RWPE2 (cell line): ENCODE data around the gene MYO1H.

Source experiments
- ATAC-seq: fragments of 200-7000 bp; cut with Tn5 transposase; 3 replicates; pipeline ENCODE4 v1.9.1; 2021; ENCODE audit warnings: low read depth
- DNase-seq: peaks from one replicate; pipeline ENCODE4 v3.0.0-alpha.2; 2020; ENCODE audit warnings: low spot score
- H3K27ac ChIP-seq: fragments of 450-650 bp; 2 replicates; pipeline ENCODE4 v1.5.1; 2017; ENCODE audit warnings: mild to moderate bottlenecking; ENCODE audit not compliant: poor library complexity, severe bottlenecking
- H3K27me3 ChIP-seq: fragments of 250-450 bp; sonication (Bioruptor Pico); 2 replicates; pipeline ENCODE4 v1.5.1; 2021; ENCODE audit warnings: mild to moderate bottlenecking, moderate library complexity; ENCODE audit not compliant: insufficient read depth, poor library complexity, severe bottlenecking
- H3K36me3 ChIP-seq: fragments of 250-450 bp; sonication (Bioruptor Pico); 2 replicates; pipeline ENCODE4 v1.5.1; 2020; ENCODE audit warnings: low read depth, mild to moderate bottlenecking, moderate library complexity
- H3K4me1 ChIP-seq: fragments of 250-450 bp; sonication (Bioruptor Pico); 2 replicates; pipeline ENCODE4 v1.5.1; 2021; ENCODE audit warnings: mild to moderate bottlenecking, moderate library complexity; ENCODE audit not compliant: insufficient read depth, poor library complexity, severe bottlenecking
- H3K4me3 ChIP-seq: fragments of 250-450 bp; sonication (Bioruptor Pico); 2 replicates; pipeline ENCODE4 v1.5.1; 2021; ENCODE audit warnings: mild to moderate bottlenecking, moderate library complexity; ENCODE audit not compliant: severe bottlenecking
- H3K9me3 ChIP-seq: fragments of 250-450 bp; sonication (Bioruptor Pico); 2 replicates; pipeline ENCODE4 v1.5.1; 2021; ENCODE audit warnings: mild to moderate bottlenecking, moderate library complexity; ENCODE audit not compliant: severe bottlenecking
- CTCF ChIP-seq: fragments of 450-650 bp; IDR thresholded peaks from one replicate; pipeline ENCODE4 v1.5.1; 2017; ENCODE audit warnings: mild to moderate bottlenecking, moderate library complexity; ENCODE audit not compliant: poor library complexity, severe bottlenecking

The MYO1H gene

GRCh38 chr12:109448707-109449390, 101.1 kb downstream of the MYO1H start:
- Histone ChIP-seq H3K27me3 (no peaks in the 10 kb centered on the region), H3K4me3 (no peak overlapping the region), H3K9me3 (no peaks in the 10 kb centered on the region), H3K27ac (no peak overlapping the region), H3K36me3 (peaks cover 76% of the 10 kb centered on the region), H3K4me1 (no peaks in the 10 kb centered on the region)
- DNase-seq (no peak), ATAC-seq (no peak)
- no peak for TF ChIP-seq CTCF

GRCh38 chr12:109449845-109450532, 102.3 kb downstream of the MYO1H start:
- Histone ChIP-seq H3K27me3 (no peaks in the 10 kb centered on the region), H3K4me1 (no peaks in the 10 kb centered on the region), H3K9me3 (no peaks in the 10 kb centered on the region), H3K27ac (no peak overlapping the region), H3K4me3 (no peak overlapping the region), H3K36me3 (peaks cover 88% of the 10 kb centered on the region)
- DNase-seq (no peak), ATAC-seq (peak; percentile 65; the same call in 2 of the 3 replicates)
- TF ChIP-seq CTCF, result peak; percentile 30

DNA sequence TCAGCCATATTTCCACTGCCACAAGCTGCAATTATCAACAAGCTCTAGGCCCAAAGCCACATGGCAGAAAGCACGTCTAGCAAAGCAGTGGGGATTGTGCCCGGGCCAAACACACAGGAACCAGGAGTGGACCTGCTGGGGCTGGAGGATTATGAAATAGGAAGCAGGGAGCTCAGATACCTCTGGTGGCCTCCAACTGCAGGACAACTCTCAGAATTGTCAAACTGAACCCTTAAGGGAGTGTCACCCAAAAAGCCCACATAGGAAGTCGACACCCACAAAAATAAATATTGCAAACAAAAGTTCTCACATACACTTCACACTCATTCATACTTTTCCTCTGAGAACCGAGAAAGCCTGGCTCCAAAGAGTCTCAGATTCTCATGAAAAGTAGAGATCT, 103.3 kb downstream of the MYO1H start:
- Histone ChIP-seq H3K27ac (no peak overlapping the region), H3K27me3 (no peaks in the 10 kb centered on the region), H3K36me3 (peaks cover 90% of the 10 kb centered on the region), H3K4me1 (no peaks in the 10 kb centered on the region), H3K4me3 (no peak overlapping the region), H3K9me3 (no peaks in the 10 kb centered on the region)
- DNase-seq, result no peak
- TF ChIP-seq CTCF, result no peak
- no peak for ATAC-seq

DNA sequence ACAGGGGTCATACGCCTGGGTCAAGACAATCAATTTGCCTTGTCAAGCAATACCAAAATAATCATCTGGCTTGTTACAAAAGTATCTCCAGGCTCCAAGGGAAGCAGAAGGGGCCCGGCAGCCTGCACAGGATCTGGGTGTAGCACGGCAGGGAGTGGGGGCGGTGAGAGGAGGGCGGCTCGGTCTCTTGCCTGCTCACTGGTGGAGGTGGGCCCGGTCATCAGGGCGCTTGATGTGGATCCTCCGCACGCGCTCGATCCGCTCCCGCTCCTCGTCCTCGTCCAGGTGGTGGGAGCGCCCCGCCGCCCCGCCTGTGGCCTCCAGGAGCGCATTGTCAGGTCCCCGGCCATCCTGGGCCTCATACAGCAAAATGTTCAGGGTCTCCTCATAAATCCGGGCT, 103.7 kb downstream of the MYO1H start:
- Histone ChIP-seq H3K36me3 (peaks cover 90% of the 10 kb centered on the region), H3K4me1 (no peaks in the 10 kb centered on the region), H3K4me3 (no peak overlapping the region), H3K9me3 (no peaks in the 10 kb centered on the region), H3K27me3 (no peaks in the 10 kb centered on the region), H3K27ac (no peak overlapping the region)
- ATAC-seq, result no peak
- no peak for DNase-seq
- no peak for TF ChIP-seq CTCF

DNA sequence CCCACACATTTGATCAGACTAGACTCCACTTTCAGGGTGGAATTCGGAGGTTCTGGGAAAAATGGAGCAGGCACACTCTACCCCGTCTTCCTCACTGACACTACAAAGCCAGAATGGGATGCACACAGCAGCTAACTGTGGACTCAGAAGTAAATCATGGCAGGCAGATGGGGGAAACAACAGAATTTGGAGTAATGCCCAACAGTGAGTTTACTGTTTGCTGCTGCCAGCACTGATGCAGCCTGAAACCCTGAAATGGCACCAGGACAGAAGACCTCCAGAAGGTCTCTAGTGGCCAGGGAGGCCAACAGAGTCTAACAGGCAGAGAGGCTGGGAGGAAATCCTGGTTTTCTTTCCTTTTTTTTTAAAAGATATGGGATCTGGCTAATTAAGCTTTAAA, 104.8 kb downstream of the MYO1H start:
- DNase-seq (no peak), ATAC-seq (no peak)
- no peak for TF ChIP-seq CTCF
- no peaks in the 10 kb centered on the region for H3K4me1 ChIP-seq
- H3K27ac ChIP-seq, result no peak overlapping the region
- H3K9me3 ChIP-seq, result no peaks in the 10 kb centered on the region
- no peak overlapping the region for H3K4me3 ChIP-seq
- H3K27me3 ChIP-seq, result no peaks in the 10 kb centered on the region
- H3K36me3 ChIP-seq, result peaks cover 93% of the 10 kb centered on the region
